Measurements from ENCODE around the gene GYG1.

Gene GYG1

DNA sequence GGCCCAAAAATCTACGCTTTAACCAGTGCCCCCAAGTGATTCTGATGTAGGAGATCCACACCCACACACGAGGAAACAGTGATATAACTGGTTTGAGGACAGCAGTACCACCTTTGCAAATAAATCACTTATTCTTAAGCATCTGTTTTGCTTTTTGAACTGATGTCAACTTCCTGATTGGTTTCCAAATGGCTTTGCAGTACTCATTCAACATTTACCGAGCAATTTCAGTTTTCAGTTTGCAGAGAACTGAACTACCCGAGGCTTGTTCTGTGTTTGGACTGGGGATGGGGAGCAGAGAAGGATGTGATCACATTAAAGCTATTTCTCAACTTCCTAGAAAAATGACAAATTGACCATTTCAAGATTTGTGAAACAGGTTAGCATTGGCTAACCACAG, 1.1 kb upstream of the GYG1 start:
- no peak for DNase-seq

DNA sequence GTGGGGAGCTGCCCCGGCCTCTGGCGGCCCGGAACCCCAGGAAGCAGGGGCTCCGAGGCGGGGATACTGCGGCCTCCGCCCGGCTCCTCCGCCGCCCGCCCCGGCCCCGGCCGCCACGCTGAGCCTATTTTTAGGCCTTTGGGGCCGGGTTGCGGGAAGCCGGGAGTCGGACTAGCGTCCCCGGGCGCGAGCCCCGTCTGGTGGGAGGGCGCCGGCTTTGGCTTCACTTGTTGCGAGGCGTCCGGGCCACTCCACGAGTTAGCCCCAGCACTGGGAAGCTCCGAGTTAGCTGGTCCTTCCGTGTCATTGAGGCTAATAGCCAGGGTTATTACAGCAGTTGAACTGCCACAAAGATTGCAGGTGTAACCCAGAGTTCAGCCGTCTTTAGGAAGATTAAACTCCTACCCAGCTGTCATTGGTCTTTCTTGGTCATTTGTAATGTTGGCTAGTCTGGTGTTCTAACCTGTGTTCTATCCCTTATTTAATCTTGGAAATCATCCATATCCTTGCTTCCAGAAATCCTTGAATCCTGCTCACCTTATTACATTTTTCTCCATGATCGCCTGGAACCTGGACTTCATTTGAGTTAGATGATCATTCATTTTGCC, 791 bp downstream of the GYG1 start:
- DNase-seq: no peak

DNA sequence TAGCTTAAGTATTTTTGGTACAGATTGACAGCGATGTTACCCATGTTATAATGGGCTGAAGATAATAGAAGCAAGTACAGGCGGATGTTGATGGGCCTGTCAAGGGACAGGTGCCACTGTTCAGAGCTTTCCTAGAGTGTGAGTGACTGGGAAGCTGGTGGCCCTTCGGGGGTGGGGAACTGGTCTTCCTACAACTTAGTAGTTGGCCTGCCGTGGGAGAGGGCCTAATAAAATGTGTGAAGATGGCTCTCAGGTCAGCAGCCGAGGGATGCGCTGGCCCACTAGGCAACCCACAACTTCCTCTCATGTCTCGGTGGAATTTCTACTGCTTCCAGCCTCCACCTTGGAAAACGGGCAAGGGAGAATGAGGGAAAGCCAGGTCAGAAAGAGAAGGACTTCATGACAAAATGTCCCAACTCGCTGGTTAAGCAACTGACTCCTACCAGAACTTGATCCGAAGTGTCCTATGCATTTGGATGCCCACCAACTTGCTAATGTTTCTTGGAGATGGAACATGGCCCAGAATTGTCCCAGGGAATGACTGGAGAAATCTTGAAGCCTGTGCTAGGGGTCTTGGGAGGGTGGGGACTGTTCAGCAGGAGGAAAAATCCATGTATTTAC, 1.4 kb downstream of the GYG1 start:
- DNase-seq: no peak

DNA sequence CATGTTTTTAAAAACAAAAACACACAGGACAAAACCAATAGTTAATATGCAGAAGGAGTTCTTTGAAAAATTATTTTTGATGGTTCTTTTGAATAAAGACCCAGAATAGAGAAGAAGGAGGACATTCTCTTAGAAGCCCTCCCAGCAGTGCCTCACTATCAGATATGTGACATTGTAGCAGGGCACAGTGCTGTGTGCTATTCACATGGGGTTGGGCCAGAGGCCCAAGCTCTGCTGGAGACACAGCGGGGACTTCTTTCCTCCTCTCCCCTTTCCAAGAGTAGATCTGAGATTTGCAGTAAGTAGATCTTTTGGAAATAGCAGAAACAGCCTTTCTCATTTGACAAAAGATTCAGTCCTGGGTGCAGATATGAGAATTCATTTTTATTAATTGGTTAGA, 6.3 kb downstream of the GYG1 start:
- no peak for DNase-seq

DNA sequence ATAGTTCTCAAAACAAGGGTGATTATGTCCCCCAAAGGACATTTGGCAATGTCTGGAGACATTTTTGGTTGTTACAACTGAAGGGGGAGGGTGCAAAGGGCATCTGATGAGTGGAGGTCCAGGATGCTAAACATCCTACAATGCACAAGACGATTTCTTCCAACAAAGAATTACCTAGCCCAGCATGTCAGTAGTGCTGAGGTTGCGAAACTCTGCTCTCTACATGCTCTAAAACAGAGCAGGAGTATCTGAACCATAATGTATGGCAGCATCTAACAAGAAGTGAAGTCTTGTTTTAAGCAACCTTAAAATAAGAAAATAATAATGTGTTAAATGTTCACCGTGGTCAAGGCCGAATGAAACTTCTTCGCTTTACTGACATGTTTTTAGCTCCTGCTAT, 7.0 kb downstream of the GYG1 start:
- DNase-seq: no peak

DNA sequence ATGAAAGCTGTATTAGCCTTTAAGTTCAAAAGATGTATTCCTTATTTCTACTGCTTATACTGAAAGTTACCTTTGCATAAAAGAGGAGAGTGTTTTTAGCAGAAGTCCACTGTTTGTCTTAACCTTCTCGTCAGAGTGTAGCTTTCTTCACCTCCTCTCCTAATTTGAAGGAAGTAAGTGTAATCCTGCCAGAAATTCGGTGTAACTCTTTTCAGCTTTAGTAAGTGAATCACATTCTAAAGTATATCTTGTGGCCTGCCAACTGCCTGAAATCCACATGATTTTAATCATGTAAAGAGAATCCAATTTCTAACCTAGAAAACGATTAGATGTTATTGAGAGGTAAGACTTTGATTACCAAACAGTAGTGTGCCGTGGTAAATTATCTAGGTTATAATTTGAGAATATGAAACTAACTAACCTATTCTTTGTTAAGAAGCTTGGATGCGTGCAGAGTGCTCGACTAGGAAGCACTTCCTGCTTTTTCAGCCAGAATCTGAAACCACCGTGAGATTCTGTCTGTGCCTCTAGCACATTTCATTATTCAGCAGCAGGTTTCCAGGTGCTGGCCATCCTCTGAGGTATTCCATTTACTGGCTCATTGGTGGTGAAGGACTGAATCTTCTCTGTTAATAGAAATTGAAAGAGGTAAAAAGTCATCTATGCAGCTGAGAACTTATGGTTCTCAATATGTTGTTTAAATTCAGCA, 7.5 kb downstream of the GYG1 start:
- no peak for DNase-seq

DNA sequence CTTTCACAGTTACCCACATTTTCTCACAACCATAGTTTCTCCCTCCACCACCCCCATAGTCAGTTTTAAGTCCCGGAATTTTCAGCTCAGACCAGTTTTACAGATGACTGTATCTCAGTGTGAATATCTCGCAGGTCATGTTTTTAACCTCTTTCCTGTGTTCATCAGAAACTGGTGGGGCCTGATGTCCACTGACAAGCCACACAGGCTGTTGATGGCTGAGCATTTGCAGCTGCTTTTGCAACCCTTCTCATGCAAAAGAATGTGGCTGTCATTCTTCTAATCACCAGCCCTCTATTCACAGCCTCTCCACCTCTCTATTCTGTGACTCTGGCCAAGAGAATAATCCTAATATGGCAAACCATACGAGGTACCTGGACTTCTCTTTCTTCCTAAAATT, 8.5 kb downstream of the GYG1 start:
- DNase-seq: no peak

DNA sequence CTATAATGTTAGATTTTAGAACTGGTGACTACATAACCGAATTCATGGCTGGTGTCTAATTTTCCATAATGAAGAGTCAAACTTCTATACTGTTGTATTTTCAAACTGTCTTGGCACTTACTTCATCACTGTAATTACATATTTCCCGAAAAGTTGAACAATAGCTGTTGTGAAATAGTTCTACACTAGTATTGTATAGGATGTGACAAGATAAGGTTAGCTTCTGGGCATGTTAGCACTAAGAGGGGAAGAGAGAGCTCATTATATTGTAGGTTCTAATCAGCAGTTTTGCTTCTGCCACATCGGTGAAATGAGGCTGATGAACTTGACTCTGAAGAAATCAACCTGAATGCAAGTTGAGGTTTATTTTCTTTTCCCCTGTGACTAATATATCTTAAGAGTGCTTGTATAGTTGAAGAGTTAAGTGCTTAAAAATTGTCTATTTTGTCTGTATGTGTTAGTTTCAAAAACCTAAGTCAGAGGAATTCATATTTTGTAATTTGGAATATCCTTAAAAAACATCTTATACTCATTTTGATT, 8.9 kb downstream of the GYG1 start:
- no peak for DNase-seq

DNA sequence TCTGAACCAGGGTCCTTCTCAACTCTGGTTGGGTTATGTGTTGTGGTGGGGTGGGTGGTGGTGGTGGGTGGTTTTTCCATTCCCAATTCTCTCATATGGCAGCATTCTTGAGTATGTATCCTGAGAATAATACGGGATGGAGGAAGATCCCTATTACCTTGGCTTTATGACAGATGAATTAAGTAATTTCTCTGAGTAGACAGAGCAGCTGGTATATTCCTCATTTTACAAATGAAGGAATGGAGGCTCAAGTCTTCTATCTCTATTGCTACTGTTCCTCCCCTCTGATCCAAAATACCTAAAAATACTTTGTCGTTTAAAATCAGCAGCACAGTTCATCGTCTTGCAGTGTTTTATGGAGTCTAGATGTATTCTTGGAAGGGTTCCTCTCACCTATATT, 10.4 kb downstream of the GYG1 start:
- DNase-seq: no peak

DNA sequence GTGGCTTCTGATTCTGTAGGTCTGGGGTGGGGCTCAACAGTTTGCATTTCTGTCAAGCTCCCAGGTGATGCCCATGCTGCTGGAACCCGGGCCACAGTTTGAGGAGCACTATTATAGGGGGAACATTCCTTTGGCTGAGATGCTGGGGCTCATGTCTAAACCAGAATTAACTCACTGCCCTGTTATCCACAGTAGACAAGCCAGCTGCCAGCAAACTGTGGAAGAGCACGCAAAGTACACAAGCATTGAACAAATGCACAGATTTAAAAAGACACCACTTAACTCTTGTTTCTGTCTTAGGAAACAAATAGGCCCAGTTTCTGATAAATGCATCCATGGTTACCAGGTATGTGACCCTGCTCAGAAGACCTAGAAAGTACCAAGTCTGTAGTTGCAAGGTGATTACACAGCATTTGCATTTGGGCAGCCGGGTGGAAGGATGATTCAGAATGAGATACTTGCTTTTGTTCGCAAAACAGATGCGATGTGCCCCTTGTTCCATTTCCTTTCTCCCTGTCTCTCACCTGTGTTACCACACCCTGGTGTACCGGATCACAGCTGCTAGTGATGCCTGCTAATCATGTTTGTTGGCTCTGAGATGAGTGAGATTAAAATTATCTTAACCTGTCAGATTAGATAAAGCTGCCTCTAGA, 12.4 kb downstream of the GYG1 start:
- no peak for DNase-seq

DNA sequence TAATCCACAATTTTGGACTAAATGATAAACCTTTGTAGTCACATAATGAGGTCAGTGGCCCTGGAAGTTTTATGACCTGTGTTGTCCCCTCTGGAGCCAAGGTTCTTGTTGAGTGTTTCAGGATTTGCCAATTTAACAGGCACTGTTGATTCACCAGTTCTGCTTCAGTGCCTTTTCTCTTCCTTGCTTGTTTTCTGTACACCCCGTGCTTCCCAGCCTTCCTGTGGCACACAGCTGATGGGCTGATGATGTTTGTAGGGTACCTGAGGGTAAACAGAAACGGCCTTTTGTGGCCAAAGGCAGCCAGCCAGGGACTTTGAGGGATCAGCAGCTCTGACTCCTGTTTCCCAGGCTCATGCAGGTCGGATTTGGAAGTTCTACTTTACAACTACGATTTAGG, 13.3 kb downstream of the GYG1 start:
- DNase-seq: no peak

DNA sequence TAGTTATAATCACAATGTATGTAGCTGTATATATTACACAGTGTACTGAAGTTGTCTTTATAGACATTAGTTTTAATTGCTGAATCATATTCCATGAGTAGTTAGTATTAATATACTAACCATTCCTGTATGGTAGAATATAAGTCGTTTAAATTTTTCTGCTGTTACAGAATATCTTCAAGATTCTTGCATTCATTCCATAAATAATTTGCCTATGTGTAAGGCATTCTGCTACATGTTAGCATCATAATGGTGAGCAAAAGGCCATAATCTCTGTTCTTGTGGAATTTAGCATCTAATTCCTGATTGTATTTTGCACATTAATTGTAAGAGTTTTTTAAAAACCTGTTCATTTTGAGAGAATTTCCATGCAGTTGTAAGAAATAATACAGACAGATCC, 14.1 kb downstream of the GYG1 start:
- no peak for DNase-seq

DNA sequence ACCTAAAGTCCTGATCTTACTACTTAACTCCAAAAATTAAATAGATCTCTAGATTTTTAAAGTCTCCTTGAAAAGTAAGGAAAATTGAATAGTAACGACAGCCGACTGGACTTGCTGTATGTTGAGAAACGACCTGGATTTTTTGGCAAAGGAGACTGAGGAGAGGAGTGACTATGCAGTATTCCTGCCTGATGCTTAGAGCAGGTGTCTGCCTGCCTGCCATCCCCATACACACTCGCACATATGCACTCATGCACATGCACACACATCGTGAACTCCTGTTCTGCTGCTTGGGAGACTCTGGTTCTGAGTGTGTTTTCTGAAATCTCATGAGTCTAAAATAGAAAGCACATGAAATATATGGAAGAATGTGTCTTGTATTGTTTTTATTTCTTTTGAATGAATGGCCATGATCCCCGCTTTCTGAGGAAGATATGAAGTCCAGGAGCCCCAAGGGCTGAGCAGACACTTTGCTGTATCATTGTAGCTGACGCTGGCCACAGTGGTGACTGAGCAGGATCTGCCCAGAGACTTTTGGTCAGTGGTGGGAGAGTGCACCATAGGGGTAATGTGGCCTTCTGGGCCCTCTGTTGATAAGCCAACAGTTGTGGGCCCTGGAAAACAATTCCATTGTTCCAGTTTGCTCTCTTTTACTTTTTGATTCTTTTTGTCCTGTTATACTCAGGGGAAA, 16.4 kb downstream of the GYG1 start:
- DNase-seq: no peak

DNA sequence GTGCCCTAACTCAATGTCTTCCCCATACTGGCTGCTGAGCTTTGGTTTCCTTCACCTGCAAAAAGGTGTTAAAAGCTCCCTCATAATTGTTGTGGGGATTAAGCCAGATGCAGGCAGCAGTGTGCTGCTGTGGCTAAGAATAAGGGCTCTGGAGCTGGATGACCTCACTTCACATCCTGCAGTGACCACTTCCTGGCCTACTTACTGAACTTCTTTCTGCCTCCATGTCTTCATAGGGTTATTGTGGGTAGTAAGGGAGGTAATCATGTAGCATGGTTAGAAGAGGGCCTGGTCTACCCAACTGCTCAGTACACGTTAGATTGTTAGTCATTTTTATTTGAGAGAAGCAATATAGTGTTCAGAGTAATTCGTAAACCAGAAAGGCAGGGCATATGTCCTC, 18.4 kb downstream of the GYG1 start:
- DNase-seq: no peak

DNA sequence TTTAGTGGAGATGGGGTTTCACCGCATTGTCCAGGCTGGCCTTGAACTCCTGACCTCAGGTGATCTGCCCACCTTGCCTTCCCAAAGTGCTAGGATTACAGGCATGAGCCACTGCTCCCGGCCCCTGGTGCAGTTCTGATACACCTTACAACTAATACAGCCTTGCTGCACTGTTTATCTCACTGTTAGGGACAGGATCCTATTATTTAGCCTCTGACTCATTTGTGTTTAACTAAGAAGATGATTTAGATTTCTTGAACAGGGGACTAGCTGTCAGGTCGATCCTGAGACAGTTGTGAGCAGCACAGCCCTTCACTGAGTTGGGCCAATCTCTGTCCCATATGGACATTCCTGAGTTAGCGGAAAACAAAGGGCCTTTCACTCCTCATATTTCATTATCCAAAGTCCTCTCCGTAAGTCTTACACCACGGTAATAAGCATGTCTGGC, 19.2 kb downstream of the GYG1 start:
- DNase-seq: no peak

DNA sequence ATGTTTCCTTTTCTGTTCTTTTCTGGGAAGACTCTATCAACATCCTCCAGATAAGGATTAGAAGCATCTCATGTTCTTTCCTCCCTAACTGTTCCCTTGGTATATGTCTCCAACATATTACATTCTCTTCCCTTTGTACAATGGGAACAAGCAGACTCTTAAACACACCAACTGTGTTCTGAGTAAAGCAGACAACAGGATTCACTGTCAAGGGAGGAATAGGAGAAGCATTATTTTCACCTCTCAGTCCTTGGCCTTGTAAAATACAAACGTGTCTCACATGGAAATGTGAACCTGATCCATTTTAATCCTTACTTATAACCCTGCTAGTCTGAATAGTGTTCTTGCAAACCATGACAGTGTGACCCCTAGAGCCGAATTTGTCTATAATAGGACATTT, 19.6 kb downstream of the GYG1 start:
- DNase-seq: no peak

DNA sequence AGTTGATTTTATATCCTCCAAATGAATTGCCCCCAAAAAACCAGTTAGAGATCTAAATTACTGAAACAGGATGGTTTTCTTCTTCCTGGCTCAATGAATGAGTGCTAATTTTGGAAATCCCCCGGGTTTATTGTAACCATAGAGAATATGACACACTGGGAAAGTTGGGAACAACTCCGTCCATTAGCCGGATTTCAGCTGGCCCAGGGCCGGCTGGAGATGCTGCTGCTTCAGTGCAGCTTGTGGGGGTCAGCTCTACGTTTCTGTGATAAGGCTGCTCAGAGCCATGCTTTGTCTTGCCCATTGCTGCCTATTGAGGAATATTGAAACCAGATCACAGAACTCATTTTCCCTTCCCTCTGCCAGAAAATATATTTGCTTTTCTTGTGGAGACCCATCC, 20.3 kb downstream of the GYG1 start:
- no peak for DNase-seq

DNA sequence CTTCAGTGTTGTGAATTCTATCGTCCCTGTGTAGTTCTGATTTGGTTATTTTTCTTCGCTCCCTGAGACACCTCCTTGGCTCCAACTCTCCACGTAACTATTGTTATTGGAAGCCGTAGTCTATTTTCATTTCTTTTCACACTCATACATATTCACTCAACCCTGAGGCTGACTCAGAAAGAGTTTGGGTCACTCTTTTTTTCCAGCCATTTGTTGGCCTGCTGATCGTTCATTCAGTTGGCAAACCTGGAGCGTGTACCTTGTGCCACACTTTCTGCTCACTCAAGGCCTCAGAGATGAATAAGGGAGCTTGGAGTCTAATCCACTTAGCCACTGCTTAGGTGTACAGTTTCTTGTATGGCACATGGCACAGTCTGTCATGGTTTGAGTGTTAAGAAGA, 22.4 kb downstream of the GYG1 start:
- DNase-seq: no peak

DNA sequence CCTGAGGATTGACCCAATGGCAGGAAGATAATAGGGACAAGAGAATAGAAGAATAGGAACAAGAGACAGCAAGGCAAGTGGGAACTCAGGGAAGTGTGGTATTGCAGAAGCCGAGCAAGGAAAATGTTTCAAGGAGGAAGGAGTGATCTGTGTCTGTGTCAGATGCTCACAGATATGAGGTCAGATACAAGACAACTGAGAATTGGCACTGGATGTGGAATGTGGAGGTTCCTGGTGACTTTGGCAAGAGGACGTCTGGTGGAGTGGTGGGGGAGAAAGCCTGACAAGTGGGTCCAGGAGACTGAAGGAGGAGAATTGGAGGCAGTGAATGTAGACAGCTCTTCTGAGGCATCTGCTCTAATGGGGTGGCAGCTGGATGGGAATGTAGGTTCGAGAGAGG, 24.1 kb downstream of the GYG1 start:
- DNase-seq: no peak

DNA sequence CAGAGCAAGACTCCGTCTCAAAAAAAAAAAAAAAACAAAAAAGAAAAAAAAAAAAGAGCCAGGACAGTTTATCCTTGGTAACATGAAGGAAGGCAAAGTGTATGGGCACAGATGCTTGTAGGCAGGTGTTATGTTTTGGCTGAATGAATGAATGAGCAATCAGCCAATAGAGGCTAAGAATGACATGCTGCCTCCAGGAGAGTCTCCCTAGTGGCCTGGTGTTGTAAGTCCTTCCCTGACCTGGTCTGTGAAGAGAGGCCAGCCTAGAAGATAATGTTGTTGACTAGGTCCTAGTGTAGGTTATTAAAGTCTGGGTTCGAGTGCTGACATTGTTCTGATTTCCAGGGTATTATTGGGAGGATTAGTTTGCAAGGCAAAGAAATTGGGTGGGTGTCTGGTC, 24.9 kb downstream of the GYG1 start:
- no peak for DNase-seq

DNA sequence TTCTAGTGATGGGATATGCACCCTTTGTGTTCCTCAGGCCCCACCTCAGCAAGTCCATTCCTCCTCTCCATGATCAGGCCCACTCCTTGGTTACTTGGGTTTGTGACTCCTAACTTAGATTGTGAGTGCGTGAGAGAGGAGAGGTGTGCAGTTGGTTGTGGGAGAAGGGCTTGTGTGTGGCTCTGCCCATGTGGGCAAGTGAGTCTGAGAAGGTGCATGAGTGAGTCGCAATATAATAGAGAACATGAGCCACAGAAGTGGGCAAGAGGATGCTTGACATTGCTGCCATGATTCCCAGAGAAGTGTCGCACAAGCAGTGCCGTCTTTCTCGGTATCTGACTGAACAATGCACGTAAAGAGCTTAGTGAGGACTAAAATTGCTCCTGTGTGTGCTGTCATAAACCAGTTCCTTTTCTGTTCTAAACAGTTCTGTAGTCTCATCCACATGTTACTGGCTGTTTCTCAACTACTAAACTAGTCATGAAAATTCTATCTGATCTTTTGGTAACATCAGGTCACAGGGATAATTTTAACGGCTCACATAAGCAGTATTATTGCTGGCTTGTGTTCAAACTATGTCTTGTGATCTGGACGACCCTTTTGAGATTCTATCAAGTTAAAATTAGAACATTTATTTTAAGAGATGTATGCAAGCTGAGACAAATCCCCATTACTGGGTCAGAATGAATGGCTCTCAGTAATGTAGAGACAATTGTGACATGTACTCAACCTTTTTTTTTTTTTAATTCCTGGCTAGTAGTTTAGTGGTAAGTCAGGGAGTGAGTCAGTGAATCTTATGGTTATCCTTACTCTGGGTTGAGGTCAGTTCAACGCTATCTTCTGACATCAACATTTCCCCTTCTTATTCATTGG, 25.6 kb downstream of the GYG1 start:
- DNase-seq: no peak

DNA sequence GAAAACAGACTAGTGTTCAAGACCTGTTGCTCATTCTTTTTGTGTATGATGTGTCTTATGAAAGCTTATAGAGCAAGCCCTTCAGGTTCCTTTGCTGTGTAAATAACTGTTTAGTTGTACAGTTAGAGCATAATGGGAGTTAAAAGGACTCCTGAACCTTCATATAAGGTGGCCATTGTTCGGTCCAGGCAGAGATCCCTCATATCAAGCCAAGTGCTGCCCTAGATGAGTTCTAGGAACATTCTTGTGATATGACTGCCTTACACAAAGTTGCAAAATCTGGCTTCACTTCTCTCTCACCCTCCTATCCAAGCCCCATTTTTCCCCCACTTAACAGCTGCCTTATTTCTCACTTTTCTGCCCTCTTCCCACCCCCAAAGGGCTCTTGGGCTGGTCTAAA, 26.9 kb downstream of the GYG1 start:
- no peak for DNase-seq

Measured in stimulated activated CD4-positive, alpha-beta T cell treated with anti-CD3 and anti-CD28 coated beads, Interleukin-2, amount 100 ng/mL, for 48 hours (primary cell).